ENCODE data around the gene FAT4.

DNA sequence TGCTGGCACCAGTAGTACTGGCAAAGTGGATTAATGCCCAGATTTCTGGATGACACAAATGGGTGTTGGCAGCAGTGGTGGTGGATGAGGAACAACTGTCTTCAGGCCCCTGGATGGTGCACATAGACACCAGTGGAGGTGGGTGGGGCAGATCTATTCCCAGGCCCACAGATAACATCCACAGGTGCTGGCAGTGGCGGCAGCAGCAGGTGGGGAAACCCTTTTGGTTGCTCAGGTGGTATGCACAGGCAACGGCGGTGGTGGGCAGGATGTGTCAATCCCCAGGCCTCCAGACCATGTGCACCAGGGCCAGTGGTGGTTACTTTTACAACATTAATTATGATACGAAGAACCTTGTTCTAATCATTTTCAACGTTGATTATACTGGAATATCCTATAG lies 48.9 kb upstream of the FAT4 start:
- TF ChIP-seq CTCF (IDR thresholded peaks at IDR 0.05) (no peak), POLR2AphosphoS5 (IDR thresholded peaks at IDR 0.05; ENCODE audit: low read depth, low read length) (no peak), REST (IDR thresholded peaks at IDR 0.05; ENCODE audit: insufficient read depth in 1 of 2, low read depth in 2 of 2, low read length in 1 of 2) (no peak)

All from Panc1 (cell line).